Left cardiac atrium (tissue), 4 donors: ENCODE data around the gene SEC61A1. TPM values are rescaled to one million over a fixed set of nuclear protein-coding genes. Genes with fewer than 3 reads are reported as not detected.

Experiments
- ATAC-seq, 2 donors: fragments of 200-7000 bp; cut with Tn5 transposase; one replicate each; pipeline ENCODE4 v1.9.1; 2020; ENCODE audit warnings: mild to moderate bottlenecking in 2 of 2, moderate library complexity in 2 of 2
- DNase-seq: peaks from one replicate; pipeline ENCODE4 v3.0.0-alpha.2; 2020
- intact Hi-C, 2 donors: fragments of 100-400 bp; cut with DNase I; formaldehyde crosslinking; loops; one replicate each; pipeline versions ENCODE4 v1.14.1 to v1.15.1; 2022 to 2023
- total RNA-seq, 2 donors: library from RNA; stranded (reverse); fragmentation: NEBNext Ultra II Directional; extraction: Animal tissue kit (Norgen Biotek cat#: 25700); gene quantifications; one replicate each; pipeline ENCODE4 v1.2.1, GENCODE V29; 2021
- donor health status: DM: no; HTN: yes; CAD: no.
- donor health status: DM: no; HTN: yes; CAD: no; lungs with severe emphysema.
- donor health status: DM: yes; HTN: yes; CAD: no.
- donor health status: Dilated cardiomyopathy.

Gene SEC61A1
- total RNA-seq, 2 donors from 2014 or later = 80.0 to 134 TPM

GRCh38 chr3:128074851-128075521, 22.7 kb downstream of the SEC61A1 start:
- intact Hi-C loops = loop anchor here (10.0 kb wide), 2 partner anchors 50 to 60 kb away; partner anchors contain the start of gene RUVBL1 (in 1 of the 2)
- DNase-seq = no peak
- no peak for ATAC-seq

GRCh38 chr3:128075522-128076482, 23.6 kb downstream of the SEC61A1 start:
- intact Hi-C loops = loop anchor here (10.0 kb wide), 2 partner anchors 49 to 59 kb away; partner anchors contain the start of gene RUVBL1 (in 1 of the 2)
- ATAC-seq (peak; percentile 85 to 92), DNase-seq (peak; percentile 90)

- ATAC-seq (peak; percentile 9 to 17), DNase-seq (peak; percentile 62)
- intact Hi-C loops = loop anchor here (10.0 kb wide), 2 partner anchors 48 to 58 kb away; partner anchors contain the start of gene RUVBL1 (in 1 of the 2)
Measured at GRCh38 chr3:128076483-128077201, 24.4 kb downstream of the SEC61A1 start.

- intact Hi-C loops = loop anchor here (10.0 kb wide), 2 partner anchors 48 to 58 kb away; partner anchors contain the start of gene RUVBL1 (in 1 of the 2)
- DNase-seq (no peak), ATAC-seq (no peak)
Measured at GRCh38 chr3:128077202-128077624, 25.0 kb downstream of the SEC61A1 start.

GRCh38 chr3:128077665-128078064, 25.4 kb downstream of the SEC61A1 start:
- no peak for ATAC-seq
- intact Hi-C loops = loop anchor here (10.0 kb wide), 2 partner anchors 47 to 57 kb away; partner anchors contain the start of gene RUVBL1 (in 1 of the 2)
- DNase-seq = no peak

GRCh38 chr3:128078322-128078721, 26.1 kb downstream of the SEC61A1 start:
- ATAC-seq = no peak
- DNase-seq = no peak
- intact Hi-C loops = loop anchor here (10.0 kb wide), 2 partner anchors 46 to 56 kb away; partner anchors contain the start of gene RUVBL1 (in 1 of the 2)

- intact Hi-C loops = loop anchor here (10.0 kb wide), 2 partner anchors 46 to 56 kb away; partner anchors contain the start of gene RUVBL1 (in 1 of the 2)
- ATAC-seq (no peak), DNase-seq (no peak)
Measured at GRCh38 chr3:128078875-128079274, 26.6 kb downstream of the SEC61A1 start.

- no peak for DNase-seq
- intact Hi-C loops = loop anchor here (10.0 kb wide), 2 partner anchors 45 to 55 kb away; partner anchors contain the start of gene RUVBL1 (in 1 of the 2)
- peak in 1 of 2 donors; percentile 2 for ATAC-seq
Measured at GRCh38 chr3:128079823-128080222, 27.6 kb downstream of the SEC61A1 start.

GRCh38 chr3:128080323-128081080, 28.3 kb downstream of the SEC61A1 start:
- no peak for ATAC-seq
- no peak for DNase-seq
- intact Hi-C loops = no loop called here

- intact Hi-C loops = no loop called here
- ATAC-seq = no peak
- DNase-seq = no peak
Measured at GRCh38 chr3:128081226-128081625, 29.0 kb downstream of the SEC61A1 start.

GRCh38 chr3:128081846-128082245, 29.6 kb downstream of the SEC61A1 start:
- no peak for DNase-seq
- no peak for ATAC-seq
- intact Hi-C loops = no loop called here

- intact Hi-C loops = no loop called here
- ATAC-seq (no peak), DNase-seq (no peak)
Measured at GRCh38 chr3:128082546-128082945, 30.3 kb downstream of the SEC61A1 start.

GRCh38 chr3:128083396-128083795, 31.2 kb downstream of the SEC61A1 start:
- peak; percentile 15 to 67 for ATAC-seq
- no peak for DNase-seq

GRCh38 chr3:128083980-128084674, 31.9 kb downstream of the SEC61A1 start:
- intact Hi-C loops = no loop called here
- ATAC-seq = peak; percentile 60 to 67

More at GRCh38 chr3:128083396-128083795, 31.2 kb downstream of the SEC61A1 start:
- intact Hi-C loops = no loop called here

GRCh38 chr3:128084675-128085021, 32.4 kb downstream of the SEC61A1 start:
- intact Hi-C loops = no loop called here
- peak in 1 of 2 donors; percentile 18 for ATAC-seq
- no peak for DNase-seq

More at GRCh38 chr3:128083980-128084674, 31.9 kb downstream of the SEC61A1 start:
- DNase-seq = no peak

GRCh38 chr3:128089135-128089534, 36.9 kb downstream of the SEC61A1 start:
- DNase-seq (no peak), ATAC-seq (no peak)
- intact Hi-C loops = no loop called here

GRCh38 chr3:128091586-128091985, 39.3 kb downstream of the SEC61A1 start:
- intact Hi-C loops = loop anchor here in 1 of 2 donors (10.0 kb wide), 1 partner anchor 513 kb away; no protein-coding TSS in a partner anchor
- no peak for ATAC-seq
- DNase-seq = no peak
